Endothelial cell of umbilical vein (primary cell): ENCODE measurements around the gene BMPER. TPM values are rescaled to one million over a fixed set of nuclear protein-coding genes. Genes with fewer than 3 reads are reported as not detected.

Experiments
- BruUV-seq: library from RNA; stranded (reverse); fragments of 400-500 nt; replicated peaks from 2 replicates; lab custom pipeline; 2021; lab: Mats Ljungman, UMichigan
- CTCF ChIA-PET: fragments of 300-600, 350-600 bp; sonication (Branson Sonifier 250); formaldehyde crosslinking; loops from one replicate; lab custom pipeline; 2021; ENCODE audit warnings: antibody characterized with exemption, inconsistent platforms; lab: Charles Lee
- POLR2A ChIA-PET: fragments of 300-600, 350-600 bp; sonication (Branson Sonifier 250); formaldehyde crosslinking; loops from one replicate; lab custom pipeline; 2021; ENCODE audit warnings: antibody characterized with exemption, inconsistent platforms; lab: Charles Lee
- DNase-seq: peaks from one replicate; pipeline ENCODE4 v3.0.0-alpha.2; 2011; ENCODE audit warnings: low read depth, low spot score
- FAIRE-seq: peaks from 2 replicates; lab custom pipeline; 2011; peaks lifted over from hg19 to GRCh38; lab: Jason Lieb, UNC
- H2AFZ ChIP-seq: 2 replicates; pipeline ENCODE4 v1.6.0; 2012; ENCODE audit warnings: low read depth, low read length, control low read depth, inconsistent platforms
- H3K27ac ChIP-seq: 2 replicates; pipeline ENCODE4 v1.5.1; 2011; ENCODE audit warnings: low read depth, mild to moderate bottlenecking, control low read depth, low read length, moderate library complexity; ENCODE audit not compliant: insufficient read depth
- H3K27me3 ChIP-seq, 2 experiments: 2 replicates each; pipeline versions ENCODE4 v1.6.0 to v1.6.1; 2011; ENCODE audit warnings: low read length in 2 of 2, mixed read lengths in 1 of 2; ENCODE audit not compliant: control insufficient read depth in 2 of 2, insufficient read depth in 2 of 2
- H3K36me3 ChIP-seq, 2 experiments: 2 replicates in 1 of 2; 3 replicates in 1 of 2; pipeline ENCODE4 v1.5.1; 2011; ENCODE audit warnings: low read length in 2 of 2, mild to moderate bottlenecking in 1 of 2, moderate library complexity in 1 of 2; ENCODE audit not compliant: control insufficient read depth in 2 of 2, insufficient read depth in 2 of 2; ENCODE audit errors: extremely low read depth in 1 of 2
- H3K4me1 ChIP-seq: 3 replicates; pipeline ENCODE4 v1.5.1; 2011; ENCODE audit warnings: mild to moderate bottlenecking, low read length; ENCODE audit not compliant: control insufficient read depth, insufficient read depth; ENCODE audit errors: extremely low read depth
- H3K4me2 ChIP-seq: 2 replicates; pipeline ENCODE4 v1.6.1; 2011; ENCODE audit warnings: low read length, control low read depth, mixed read lengths; ENCODE audit not compliant: insufficient read depth
- H3K4me3 ChIP-seq, 3 experiments: fragments of 200-600 bp in 1 of 3; sonication (generic), shearing (Covaris generic) in 1 of 3; replicated peaks in 1 of 3; 2 replicates each; pipeline ENCODE4 v1.5.1; 2011 to 2016; ENCODE audit warnings: control low read depth in 3 of 3, low read length in 3 of 3, mild to moderate bottlenecking in 2 of 3, inconsistent platforms in 1 of 3, low read depth in 1 of 3, moderate library complexity in 1 of 3; ENCODE audit not compliant: insufficient read depth in 1 of 3
- H3K79me2 ChIP-seq: 2 replicates; pipeline ENCODE4 v1.6.0; 2012; ENCODE audit warnings: low read length, inconsistent platforms; ENCODE audit not compliant: control insufficient read depth, insufficient read depth
- H3K9ac ChIP-seq: replicated peaks from 2 replicates; pipeline ENCODE3; 2011; ENCODE audit warnings: low read length, control low read depth; ENCODE audit not compliant: insufficient read depth; ENCODE audit errors: extremely low read depth
- H3K9me1 ChIP-seq: replicated peaks from 3 replicates; pipeline ENCODE4 v1.6.0; 2011; ENCODE audit warnings: mild to moderate bottlenecking, low read length; ENCODE audit not compliant: control insufficient read depth, insufficient read depth; ENCODE audit errors: extremely low read depth
- H3K9me3 ChIP-seq: replicated peaks from 2 replicates; pipeline ENCODE4 v1.5.1; 2012; ENCODE audit warnings: low read length, inconsistent platforms; ENCODE audit not compliant: control insufficient read depth, insufficient read depth
- H4K20me1 ChIP-seq: replicated peaks from 2 replicates; pipeline ENCODE3; 2011; ENCODE audit warnings: mild to moderate bottlenecking, low read length; ENCODE audit not compliant: control insufficient read depth, insufficient read depth; ENCODE audit errors: extremely low read depth
- EZH2 ChIP-seq: IDR thresholded peaks from 2 replicates; pipeline ENCODE4 v1.6.1; 2012; ENCODE audit warnings: borderline replicate concordance, low read depth, mild to moderate bottlenecking, moderate library complexity, low read length, inconsistent platforms; ENCODE audit not compliant: severe bottlenecking
- FOS ChIP-seq: IDR thresholded peaks from 2 replicates; pipeline ENCODE4 v1.6.1; 2011; ENCODE audit warnings: mild to moderate bottlenecking, low read length, moderate library complexity, borderline replicate concordance; ENCODE audit not compliant: insufficient read depth
- GATA2 ChIP-seq: IDR thresholded peaks from 2 replicates; pipeline ENCODE4 v1.7.0; 2011; ENCODE audit warnings: low read depth, mild to moderate bottlenecking, moderate library complexity, mixed read lengths, low read length; ENCODE audit not compliant: insufficient read length, insufficient read depth
- JUN ChIP-seq: IDR thresholded peaks from 2 replicates; pipeline ENCODE4 v1.6.1; 2011; ENCODE audit warnings: borderline replicate concordance, low read depth; ENCODE audit not compliant: insufficient read length, insufficient read depth
- MYC ChIP-seq: IDR thresholded peaks from one replicate; pipeline ENCODE4 v1.6.1; 2011; ENCODE audit warnings: mild to moderate bottlenecking, low read depth, low read length
- dilution Hi-C: fragments of 300-500 bp; cut with MboI; formaldehyde crosslinking; loops from one replicate; pipeline ENCODE4 v1.15.0; 2019; ENCODE audit warnings: low sequenced_read_pairs; ENCODE audit not compliant: extremely low pct_ligation_motif_present
- intact Hi-C: fragments of 100-400 bp; cut with micrococcal nuclease; formaldehyde crosslinking; loops from one replicate; pipeline ENCODE4 v1.10.0; 2022
- polyA plus RNA-seq, 4 experiments: library from polyadenylated mRNA; depleted of rRNA in 3 of 4; stranded (reverse) in 3 of 4; unstranded in 1 of 4; fragments of >200 nt; gene quantifications; 2 replicates each; pipeline versions ENCODE4 v1.2.1 to v1.2.3, GENCODE V29; 2011 to 2012; ENCODE audit warnings: missing spikeins in 1 of 4
- total RNA-seq: library from RNA; stranded (reverse); gene quantifications from 2 replicates; pipeline ENCODE4 v1.2.3, GENCODE V29; 2021
- TF ChIP-seq, protein P1 (sequence below), 2 donors: IDR thresholded peaks; 1 replicate in 1 of 2; 2 replicates in 1 of 2; pipeline ENCODE4 v1.5.1; 2011; ENCODE audit warnings: low read length in 2 of 2, mild to moderate bottlenecking in 2 of 2, moderate library complexity in 2 of 2, control low read depth in 1 of 2, inconsistent platforms in 1 of 2, low read depth in 1 of 2; ENCODE audit not compliant: insufficient read depth in 1 of 2; ENCODE audit errors: extremely low read depth in 1 of 2

BMPER gene
- total and polyA plus RNA-seq, 2 donors (not counting 3 experiments of a cell fraction or from before 2014, with no cell fraction given): 0.10 to 0.13 TPM

DNA sequence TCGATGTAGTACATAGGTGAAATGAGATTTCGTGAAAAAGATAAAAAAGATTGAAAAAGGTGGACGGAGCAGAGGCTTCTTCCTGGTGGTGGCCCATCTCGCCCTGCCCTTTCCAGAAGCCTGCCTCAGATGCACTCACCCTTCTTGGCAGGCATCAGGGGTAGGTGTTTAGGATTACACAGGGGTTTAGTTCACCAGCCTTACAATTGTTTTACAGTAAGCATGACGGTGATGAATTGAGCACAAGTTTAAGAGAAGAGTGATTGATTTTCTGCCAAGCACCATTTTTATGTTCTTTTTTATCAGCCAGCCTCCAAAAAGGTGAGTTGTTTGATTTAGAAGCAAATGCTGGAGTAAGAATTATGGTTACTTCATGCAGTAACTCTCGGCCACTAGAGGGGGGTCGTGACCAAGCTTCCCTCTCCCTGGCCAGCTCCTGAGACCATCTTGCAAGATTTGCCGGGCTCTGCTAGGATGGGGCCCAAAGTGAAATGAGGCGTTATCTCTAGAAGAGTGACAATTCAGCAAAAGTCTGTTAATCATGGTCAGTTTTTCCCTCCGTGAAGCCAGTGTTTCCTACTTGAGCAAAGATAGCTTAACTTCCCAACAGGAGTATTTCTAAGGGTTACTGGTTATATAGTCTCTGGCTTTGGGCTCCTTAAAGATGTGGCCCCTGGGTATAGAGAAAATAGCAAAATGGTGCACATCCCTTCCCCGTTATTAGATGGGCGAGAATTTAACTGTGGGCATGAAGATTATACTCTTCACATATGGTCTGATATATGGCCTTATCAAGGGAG is 228.8 kb downstream of the BMPER start:
- no peaks in the 10 kb centered on the region for H3K9me3 ChIP-seq
- no peak overlapping the region for H3K27ac ChIP-seq
- H3K4me3 ChIP-seq: no peak overlapping the region
- POLR2A ChIA-PET: no interaction called here
- peaks cover 2 to 4% of the 10 kb centered on the region in 2 experiments for H3K27me3 ChIP-seq
- FAIRE-seq (peak; percentile 77), DNase-seq (peak; percentile 67)
- H3K36me3 ChIP-seq: no peaks in the 10 kb centered on the region
- CTCF ChIA-PET: interaction anchor here (0.5 to 5.5 kb wide), 25 partner anchors 11 to 891 kb away, joined by 3 to 83 read pairs (median 4); no protein-coding TSS in a partner anchor
- H4K20me1 ChIP-seq: no peaks in the 10 kb centered on the region
- dilution Hi-C loops (no loop called here), intact Hi-C loops (loop anchor here (1.0 to 10.0 kb wide), 4 partner anchors 32 to 691 kb away; no protein-coding TSS in a partner anchor)
- TF ChIP-seq, protein P1, sequence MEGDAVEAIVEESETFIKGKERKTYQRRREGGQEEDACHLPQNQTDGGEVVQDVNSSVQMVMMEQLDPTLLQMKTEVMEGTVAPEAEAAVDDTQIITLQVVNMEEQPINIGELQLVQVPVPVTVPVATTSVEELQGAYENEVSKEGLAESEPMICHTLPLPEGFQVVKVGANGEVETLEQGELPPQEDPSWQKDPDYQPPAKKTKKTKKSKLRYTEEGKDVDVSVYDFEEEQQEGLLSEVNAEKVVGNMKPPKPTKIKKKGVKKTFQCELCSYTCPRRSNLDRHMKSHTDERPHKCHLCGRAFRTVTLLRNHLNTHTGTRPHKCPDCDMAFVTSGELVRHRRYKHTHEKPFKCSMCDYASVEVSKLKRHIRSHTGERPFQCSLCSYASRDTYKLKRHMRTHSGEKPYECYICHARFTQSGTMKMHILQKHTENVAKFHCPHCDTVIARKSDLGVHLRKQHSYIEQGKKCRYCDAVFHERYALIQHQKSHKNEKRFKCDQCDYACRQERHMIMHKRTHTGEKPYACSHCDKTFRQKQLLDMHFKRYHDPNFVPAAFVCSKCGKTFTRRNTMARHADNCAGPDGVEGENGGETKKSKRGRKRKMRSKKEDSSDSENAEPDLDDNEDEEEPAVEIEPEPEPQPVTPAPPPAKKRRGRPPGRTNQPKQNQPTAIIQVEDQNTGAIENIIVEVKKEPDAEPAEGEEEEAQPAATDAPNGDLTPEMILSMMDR (IDR thresholded peaks at IDR 0.05; ENCODE audit: extremely low read depth in 1 of 2, insufficient read depth in 1 of 2, low read depth in 1 of 2, low read length in 2 of 2): peak; percentile 64 to 76
- no peak for TF ChIP-seq FOS
- H3K9ac ChIP-seq: no peak overlapping the region
- H3K4me1 ChIP-seq: no peaks in the 10 kb centered on the region
- BruUV-seq: no TSS peak
- H2AFZ ChIP-seq: no peak overlapping the region
- no peaks in the 10 kb centered on the region for H3K79me2 ChIP-seq
- H3K4me2 ChIP-seq: no peak overlapping the region
- H3K9me1 ChIP-seq: no peaks in the 10 kb centered on the region

DNA sequence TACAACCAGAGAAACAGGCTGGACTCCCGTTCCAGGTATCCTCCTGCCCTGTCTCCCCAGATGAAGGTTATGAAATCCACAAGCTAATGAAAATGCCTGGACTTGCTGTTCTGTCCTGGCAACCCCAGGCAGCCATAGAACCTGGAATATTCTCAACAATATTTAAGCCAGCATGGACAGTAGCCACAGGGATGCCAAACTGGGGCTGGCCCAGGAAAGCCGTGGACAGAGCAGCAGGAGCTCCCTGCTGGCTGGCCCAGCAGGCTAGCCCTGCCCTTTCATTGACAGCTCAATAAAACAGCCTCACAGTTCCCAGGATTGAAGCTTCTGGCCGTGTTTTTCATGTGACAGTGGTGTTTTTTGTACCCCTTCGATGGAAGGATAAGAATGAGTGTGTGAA is 230.6 kb downstream of the BMPER start:
- H3K27me3 ChIP-seq: peaks cover 2 to 4% of the 10 kb centered on the region in 2 experiments
- H3K4me3 ChIP-seq: no peak overlapping the region
- H3K27ac ChIP-seq: no peak overlapping the region
- no TSS peak for BruUV-seq
- H3K4me1 ChIP-seq: no peaks in the 10 kb centered on the region
- no peak for DNase-seq
- no peak overlapping the region for H3K4me2 ChIP-seq
- FAIRE-seq: no peak
- TF ChIP-seq EZH2: no peak
- TF ChIP-seq, protein P1 (IDR thresholded peaks at IDR 0.05; ENCODE audit: extremely low read depth in 1 of 2, insufficient read depth in 1 of 2, low read depth in 1 of 2, low read length in 2 of 2): no peak
- TF ChIP-seq FOS: no peak
- no peak for TF ChIP-seq JUN
- no peak for TF ChIP-seq GATA2
- TF ChIP-seq MYC: no peak
- intact Hi-C loops (loop anchor here (10.0 kb wide), 1 partner anchor 689 kb away; no protein-coding TSS in a partner anchor), dilution Hi-C loops (no loop called here)
- no peaks in the 10 kb centered on the region for H3K36me3 ChIP-seq
- POLR2A ChIA-PET: no interaction called here
- no peaks in the 10 kb centered on the region for H4K20me1 ChIP-seq
- H3K79me2 ChIP-seq: no peaks in the 10 kb centered on the region
- H2AFZ ChIP-seq: no peak overlapping the region
- no peaks in the 10 kb centered on the region for H3K9me3 ChIP-seq
- no peak overlapping the region for H3K9ac ChIP-seq
- H3K9me1 ChIP-seq: no peaks in the 10 kb centered on the region
- CTCF ChIA-PET: interaction anchor here (5.5 kb wide), 1 partner anchor 461 kb away, joined by 83 read pairs; no protein-coding TSS in a partner anchor
